CD4-positive, alpha-beta T cell (primary cell): ENCODE measurements around the gene DSC3. TPM values are rescaled to one million over a fixed set of nuclear protein-coding genes. Genes with fewer than 3 reads are reported as not detected.
"Not testable (repeated sequence)": the region's sequence is repeated elsewhere in the genome, so short reads cannot be mapped to it uniquely, and the experiment has no call there.

Source experiments
- ATAC-seq: fragments of 200-7000 bp; cut with Tn5 transposase; one replicate; pipeline ENCODE4 v1.10.0; 2022; ENCODE audit warnings: mild to moderate bottlenecking; ENCODE audit not compliant: poor library complexity
- CTCF ChIA-PET: fragments of 350-600 bp; sonication (Branson Sonifier 250); formaldehyde crosslinking; loops from one replicate; lab custom pipeline; 2021; ENCODE audit warnings: antibody characterized with exemption, inconsistent platforms; lab: Charles Lee
- POLR2A ChIA-PET: fragments of 350-600 bp; sonication (Branson Sonifier 250); formaldehyde crosslinking; loops from one replicate; lab custom pipeline; 2021; ENCODE audit warnings: antibody characterized with exemption, inconsistent platforms; lab: Charles Lee
- DNase-seq, 14 experiments: peaks; one replicate each; pipeline ENCODE4 v3.0.0-alpha.2; 2013 to 2020; ENCODE audit warnings: mixed read lengths in 2 of 14
- H3K27ac ChIP-seq, 2 donors: one replicate each; pipeline versions ENCODE4 v1.5.1 to v1.7.0; 2013; ENCODE audit warnings: low read length in 2 of 2, low read depth in 1 of 2, mild to moderate bottlenecking in 1 of 2
- H3K27me3 ChIP-seq, 2 experiments: 1 replicate in 1 of 2; 2 replicates in 1 of 2; pipeline versions ENCODE4 v1.6.1 to v1.7.0; 2013; ENCODE audit warnings: low read length in 2 of 2, control low read depth in 1 of 2, mild to moderate bottlenecking in 1 of 2, moderate library complexity in 1 of 2; ENCODE audit not compliant: insufficient read depth in 2 of 2, control insufficient read depth in 1 of 2
- H3K36me3 ChIP-seq: one replicate; pipeline ENCODE4 v1.6.1; 2013; ENCODE audit warnings: low read length, control low read depth; ENCODE audit not compliant: insufficient read depth
- H3K4me1 ChIP-seq: one replicate; pipeline ENCODE4 v1.6.1; 2013; ENCODE audit warnings: low read length, control low read depth; ENCODE audit not compliant: insufficient read depth
- H3K4me3 ChIP-seq: one replicate; pipeline ENCODE4 v1.5.1; 2013; ENCODE audit warnings: mild to moderate bottlenecking, low read length, moderate library complexity
- H3K9me3 ChIP-seq, 2 experiments: 1 replicate in 1 of 2; 2 replicates in 1 of 2; pipeline versions ENCODE4 v1.6.1 to v1.7.0; 2013; ENCODE audit warnings: low read length in 2 of 2, mild to moderate bottlenecking in 2 of 2, control low read depth in 1 of 2, moderate library complexity in 1 of 2; ENCODE audit not compliant: control insufficient read depth in 1 of 2, insufficient read depth in 1 of 2
- H3K27ac Mint-ChIP-seq: one replicate; pipeline ENCODE4 v1.8.0; 2020; ENCODE audit warnings: mixed read lengths
- H3K27me3 Mint-ChIP-seq: one replicate; pipeline ENCODE4 v1.8.0; 2021; ENCODE audit warnings: mixed read lengths
- H3K36me3 Mint-ChIP-seq: one replicate; pipeline ENCODE4 v1.8.0; 2021; ENCODE audit warnings: low read depth, mixed read lengths
- H3K4me1 Mint-ChIP-seq: one replicate; pipeline ENCODE4 v1.8.0; 2021; ENCODE audit warnings: low read depth, mixed read lengths
- H3K4me3 Mint-ChIP-seq: one replicate; pipeline ENCODE4 v1.8.0; 2020; ENCODE audit warnings: mild to moderate bottlenecking, mixed read lengths
- H3K9me3 Mint-ChIP-seq: one replicate; pipeline ENCODE4 v1.8.0; 2020; ENCODE audit warnings: mixed read lengths
- CTCF ChIP-seq: fragments of 200-600 bp; IDR thresholded peaks from one replicate; pipeline ENCODE4 v1.8.0; 2022; ENCODE audit warnings: antibody characterized with exemption, mild to moderate bottlenecking
- intact Hi-C, 2 experiments: fragments of 100-400 bp; cut with DNase I in 1 of 2; cut with micrococcal nuclease in 1 of 2; formaldehyde crosslinking; loops; one replicate each; pipeline versions ENCODE4 v1.15.1 to v1.9.0; 2023 to 2025; cut with DNase I, micrococcal nuclease
- total RNA-seq, 174 experiments: library from RNA in 2 of 174; stranded (reverse) in 2 of 174; gene quantifications; one replicate each; pipeline ENCODE4 v1.2.3 and lab custom pipeline; 2021 to 2026

The DSC3 gene
- total RNA-seq, 2 experiments from 2014 or later: not detected

DNA sequence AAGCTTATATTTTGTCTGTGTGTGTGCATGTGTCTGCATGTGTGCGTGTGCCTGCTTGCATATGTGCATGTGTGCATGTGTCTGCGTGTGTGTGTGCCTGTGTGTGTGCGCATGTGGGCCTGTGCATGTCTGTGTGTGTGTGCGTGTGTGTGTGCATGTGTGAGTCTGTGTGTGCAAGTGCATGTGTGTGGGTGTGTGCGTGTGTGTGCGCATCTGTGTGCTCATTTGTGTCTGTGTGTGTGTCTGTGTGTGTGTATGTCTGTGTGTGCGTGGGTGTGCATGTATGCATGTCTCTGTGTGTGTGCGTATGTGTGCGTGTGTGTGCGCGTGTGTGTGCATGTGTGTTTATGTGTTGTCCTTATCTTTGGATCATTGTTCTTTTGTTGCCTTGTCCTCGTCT, 56.8 kb downstream of the DSC3 start:
- TF ChIP-seq CTCF: no peak
- Histone ChIP-seq H3K27ac (no peak overlapping the region), H3K4me1 (no peaks in the 10 kb centered on the region), H3K4me3 (no peak overlapping the region), H3K9me3 (peaks cover 0 to 7% of the 10 kb centered on the region in 2 experiments), H3K36me3 (no peaks in the 10 kb centered on the region), H3K27me3 (no peaks in the 10 kb centered on the region)
- Mint-ChIP-seq H3K36me3 (no peaks in the 10 kb centered on the region), H3K27me3 (no peaks in the 10 kb centered on the region), H3K27ac (no peak overlapping the region), H3K9me3 (peaks cover 5% of the 10 kb centered on the region), H3K4me3 (no peak overlapping the region), H3K4me1 (no peaks in the 10 kb centered on the region)
- ChIA-PET CTCF (no interaction called here), POLR2A (no interaction called here)
- intact Hi-C loops: no loop called here
- ATAC-seq (no peak), DNase-seq (no peak)

DNA sequence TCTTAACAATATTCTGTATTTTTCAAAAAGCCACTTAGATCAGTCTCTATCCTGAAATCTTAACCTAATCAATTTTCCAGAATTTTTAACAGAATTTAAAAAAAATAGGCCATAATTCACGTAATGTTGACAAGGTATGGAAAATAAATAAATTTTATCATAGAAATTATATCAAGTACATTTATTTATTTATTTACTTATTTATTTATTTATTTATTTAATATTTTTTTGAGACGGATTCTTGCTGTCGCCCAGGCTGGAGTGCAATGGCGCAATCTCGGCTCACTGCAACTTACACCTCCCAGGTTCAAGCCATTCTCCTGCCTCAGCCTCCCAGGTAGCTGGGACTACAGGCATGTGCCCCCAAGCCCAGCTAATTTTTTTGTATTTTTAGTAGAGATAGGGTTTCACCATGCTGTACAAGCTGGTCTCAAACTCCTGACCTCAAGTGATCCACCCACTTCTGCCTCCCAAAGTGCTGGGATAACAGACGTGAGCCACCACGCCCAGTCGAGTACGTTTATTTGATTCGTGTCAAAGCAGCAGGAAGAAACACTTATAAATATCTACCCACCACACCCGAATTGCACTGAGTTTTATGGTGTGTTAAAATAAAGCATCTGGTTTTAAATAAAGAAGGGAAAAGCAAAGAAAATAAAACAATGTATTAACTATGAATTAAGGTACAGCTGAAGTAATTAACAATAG, 60.1 kb downstream of the DSC3 start:
- Mint-ChIP-seq H3K4me3 (no peak overlapping the region), H3K9me3 (peaks cover 5% of the 10 kb centered on the region), H3K4me1 (no peaks in the 10 kb centered on the region), H3K36me3 (no peaks in the 10 kb centered on the region), H3K27me3 (no peaks in the 10 kb centered on the region), H3K27ac (no peak overlapping the region)
- H3K27ac ChIP-seq: no peak overlapping the region
- no peak for TF ChIP-seq CTCF
- ChIA-PET POLR2A (no interaction called here), CTCF (no interaction called here)
- no peaks in the 10 kb centered on the region for H3K36me3 ChIP-seq
- no peak for DNase-seq
- no peak for ATAC-seq
- intact Hi-C loops: no loop called here
- H3K4me3 ChIP-seq: no peak overlapping the region
- H3K27me3 ChIP-seq: no peaks in the 10 kb centered on the region
- H3K9me3 ChIP-seq: peaks cover 0 to 7% of the 10 kb centered on the region in 2 experiments
- H3K4me1 ChIP-seq: no peaks in the 10 kb centered on the region

- H3K4me1 Mint-ChIP-seq, H3K36me3 Mint-ChIP-seq, H3K27ac ChIP-seq, DNase-seq, ATAC-seq, H3K4me1 ChIP-seq, CTCF ChIA-PET, H3K27ac Mint-ChIP-seq, H3K36me3 ChIP-seq, H3K4me3 ChIP-seq, H3K9me3 ChIP-seq, H3K9me3 Mint-ChIP-seq, H3K4me3 Mint-ChIP-seq, H3K27me3 Mint-ChIP-seq, H3K27me3 ChIP-seq, POLR2A ChIA-PET, intact Hi-C loops: not testable (repeated sequence)
Measured at GRCh38 chr18:30978091-30978490, 64.5 kb downstream of the DSC3 start.
